ENCODE results near the gene PPP2R3B.
"Not testable (repeated sequence)": the region's sequence is repeated elsewhere in the genome, so short reads cannot be mapped to it uniquely, and the experiment has no call there.

The PPP2R3B gene

DNA sequence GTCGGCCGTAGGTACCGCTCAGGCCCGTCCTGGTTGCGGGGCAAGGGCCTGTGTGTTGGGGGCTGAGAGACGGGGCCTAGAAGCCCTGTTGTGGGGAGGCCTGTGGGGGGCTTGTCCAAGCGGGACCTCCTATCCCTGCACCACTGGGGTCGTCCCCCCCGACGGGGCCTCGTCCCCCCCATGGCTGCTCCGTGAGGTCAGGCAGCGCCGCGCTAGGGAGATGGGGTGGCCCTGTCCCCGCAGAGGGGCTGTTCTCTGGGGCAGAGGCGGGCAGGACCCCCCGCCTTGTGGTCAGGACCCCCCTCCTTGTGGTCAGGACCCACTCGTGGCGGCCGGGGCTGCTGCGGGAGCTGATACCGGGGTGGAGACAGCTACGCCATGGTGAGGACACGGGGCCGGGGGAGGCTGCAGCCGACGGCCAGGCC is 56.0 kb downstream of the PPP2R3B start:
- no peak for DNase-seq (ENCODE audit: low read depth in 1 of 2, low spot score in 1 of 2)
- Histone ChIP-seq H3K27me3 (ENCODE audit: insufficient read depth, poor library complexity, severe bottlenecking) (peaks cover 10% of the 10 kb centered on the region), H3K27ac (replicated peaks) (no peak overlapping the region), H3K4me3 (replicated peaks; ENCODE audit: insufficient read depth, low read length) (no peak overlapping the region)
- TF ChIP-seq SPI1 (IDR thresholded peaks at IDR 0.05; ENCODE audit: borderline replicate concordance, low read depth) = no peak
- TF ChIP-seq POLR2AphosphoS5 (IDR thresholded peaks at IDR 0.05; ENCODE audit: low read depth) = no peak
- TF ChIP-seq GABPA (IDR thresholded peaks at IDR 0.05; ENCODE audit: low read depth) = no peak
- TF ChIP-seq REST (IDR thresholded peaks at IDR 0.05; ENCODE audit: insufficient replicate concordance, low read depth) = no peak
- TF ChIP-seq, protein P1, sequence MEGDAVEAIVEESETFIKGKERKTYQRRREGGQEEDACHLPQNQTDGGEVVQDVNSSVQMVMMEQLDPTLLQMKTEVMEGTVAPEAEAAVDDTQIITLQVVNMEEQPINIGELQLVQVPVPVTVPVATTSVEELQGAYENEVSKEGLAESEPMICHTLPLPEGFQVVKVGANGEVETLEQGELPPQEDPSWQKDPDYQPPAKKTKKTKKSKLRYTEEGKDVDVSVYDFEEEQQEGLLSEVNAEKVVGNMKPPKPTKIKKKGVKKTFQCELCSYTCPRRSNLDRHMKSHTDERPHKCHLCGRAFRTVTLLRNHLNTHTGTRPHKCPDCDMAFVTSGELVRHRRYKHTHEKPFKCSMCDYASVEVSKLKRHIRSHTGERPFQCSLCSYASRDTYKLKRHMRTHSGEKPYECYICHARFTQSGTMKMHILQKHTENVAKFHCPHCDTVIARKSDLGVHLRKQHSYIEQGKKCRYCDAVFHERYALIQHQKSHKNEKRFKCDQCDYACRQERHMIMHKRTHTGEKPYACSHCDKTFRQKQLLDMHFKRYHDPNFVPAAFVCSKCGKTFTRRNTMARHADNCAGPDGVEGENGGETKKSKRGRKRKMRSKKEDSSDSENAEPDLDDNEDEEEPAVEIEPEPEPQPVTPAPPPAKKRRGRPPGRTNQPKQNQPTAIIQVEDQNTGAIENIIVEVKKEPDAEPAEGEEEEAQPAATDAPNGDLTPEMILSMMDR (IDR thresholded peaks at IDR 0.05; ENCODE audit: insufficient read depth, low read length) = no peak

GRCh38 chrX:330141-330725 is 56.5 kb downstream of the PPP2R3B start:
- not testable (repeated sequence) for H3K27me3 ChIP-seq (ENCODE audit: insufficient read depth, poor library complexity, severe bottlenecking); H3K4me3 ChIP-seq (replicated peaks; ENCODE audit: insufficient read depth, low read length); DNase-seq (ENCODE audit: low read depth in 1 of 2, low spot score in 1 of 2); H3K27ac ChIP-seq (replicated peaks)

GRCh38 chrX:329291-329910 is 57.3 kb downstream of the PPP2R3B start:
- H3K4me3 ChIP-seq (replicated peaks; ENCODE audit: insufficient read depth, low read length) = no peak overlapping the region
- no peak for TF ChIP-seq SPI1 (IDR thresholded peaks at IDR 0.05; ENCODE audit: borderline replicate concordance, low read depth)
- TF ChIP-seq, protein P1 (IDR thresholded peaks at IDR 0.05; ENCODE audit: insufficient read depth, low read length) = no peak
- no peak for TF ChIP-seq GABPA (IDR thresholded peaks at IDR 0.05; ENCODE audit: low read depth)
- no peak for TF ChIP-seq REST (IDR thresholded peaks at IDR 0.05; ENCODE audit: insufficient replicate concordance, low read depth)
- no peak for TF ChIP-seq POLR2AphosphoS5 (IDR thresholded peaks at IDR 0.05; ENCODE audit: low read depth)
- no peak for DNase-seq (ENCODE audit: low read depth in 1 of 2, low spot score in 1 of 2)

GRCh38 chrX:327660-328126 is 59.0 kb downstream of the PPP2R3B start:
- H3K27me3 ChIP-seq (ENCODE audit: insufficient read depth, poor library complexity, severe bottlenecking) = peaks cover 10% of the 10 kb centered on the region
- DNase-seq (ENCODE audit: low read depth in 1 of 2, low spot score in 1 of 2) = no peak

More at GRCh38 chrX:329291-329910, 57.3 kb downstream of the PPP2R3B start:
- peaks cover 10% of the 10 kb centered on the region for H3K27me3 ChIP-seq (ENCODE audit: insufficient read depth, poor library complexity, severe bottlenecking)
- H3K27ac ChIP-seq (replicated peaks) = no peak overlapping the region

More at GRCh38 chrX:327660-328126, 59.0 kb downstream of the PPP2R3B start:
- no peak for TF ChIP-seq POLR2AphosphoS5 (IDR thresholded peaks at IDR 0.05; ENCODE audit: low read depth)
- TF ChIP-seq SPI1 (IDR thresholded peaks at IDR 0.05; ENCODE audit: borderline replicate concordance, low read depth) = no peak
- TF ChIP-seq, protein P1 (IDR thresholded peaks at IDR 0.05; ENCODE audit: insufficient read depth, low read length) = no peak
- TF ChIP-seq REST (IDR thresholded peaks at IDR 0.05; ENCODE audit: insufficient replicate concordance, low read depth) = no peak
- no peak for TF ChIP-seq GABPA (IDR thresholded peaks at IDR 0.05; ENCODE audit: low read depth)
- no peak overlapping the region for H3K4me3 ChIP-seq (replicated peaks; ENCODE audit: insufficient read depth, low read length)
- H3K27ac ChIP-seq (replicated peaks) = no peak overlapping the region

All from HL-60 (cell line).